IMR-90 (cell line): Measurements from ENCODE around the gene FOSL1. TPM values are rescaled to one million over a fixed set of nuclear protein-coding genes. Genes with fewer than 3 reads are reported as not detected.
"Not testable (repeated sequence)": the region's sequence is repeated elsewhere in the genome, so short reads cannot be mapped to it uniquely, and the experiment has no call there.

Experiments used
- ATAC-seq: fragments of 200-7000 bp; cut with Tn5 transposase; 2 replicates; pipeline ENCODE4 v1.9.1; 2020; ENCODE audit warnings: low read depth, mild to moderate bottlenecking, moderate library complexity
- BruUV-seq: library from RNA; stranded (reverse); fragments of 400-500 nt; replicated peaks from 2 replicates; lab custom pipeline; 2021; lab: Mats Ljungman, UMichigan
- CTCF ChIA-PET: fragments of 300-600 bp; formaldehyde crosslinking; extraction: SDS; loops from one replicate; lab custom pipeline; 2021; ENCODE audit warnings: antibody characterized with exemption; lab: Yijun Ruan, JAX
- POLR2A ChIA-PET: fragments of 300-600 bp; sonication (Branson Sonifier 250); formaldehyde crosslinking; loops from one replicate; lab custom pipeline; 2022; ENCODE audit warnings: antibody characterized with exemption; ENCODE audit not compliant: unreplicated experiment; lab: Charles Lee
- DNase-seq: peaks from one replicate; pipeline ENCODE4 v3.0.0; 2013
- H2AFZ ChIP-seq: replicated peaks from 2 replicates; pipeline ENCODE3; 2013; ENCODE audit warnings: low read length, mild to moderate bottlenecking; ENCODE audit not compliant: poor library complexity
- H2AK5ac ChIP-seq: 2 replicates; pipeline ENCODE4 v1.6.1; 2013; ENCODE audit warnings: low read depth, low read length, inconsistent platforms
- H2AK9ac ChIP-seq: replicated peaks from 2 replicates; pipeline ENCODE3; 2013; ENCODE audit warnings: mild to moderate bottlenecking, low read depth, low read length, moderate library complexity; ENCODE audit not compliant: poor library complexity
- H2BK120ac ChIP-seq: 2 replicates; pipeline ENCODE4 v1.6.1; 2013; ENCODE audit warnings: low read depth, low read length, inconsistent platforms
- H2BK15ac ChIP-seq: 3 replicates; pipeline ENCODE4 v1.6.1; 2013; ENCODE audit warnings: low read depth, low read length, inconsistent platforms
- H2BK20ac ChIP-seq: 2 replicates; pipeline ENCODE4 v1.6.1; 2013; ENCODE audit warnings: low read depth, mild to moderate bottlenecking, inconsistent platforms, low read length, moderate library complexity
- H2BK5ac ChIP-seq: 2 replicates; pipeline ENCODE4 v1.6.1; 2013; ENCODE audit warnings: mild to moderate bottlenecking, low read depth, low read length, inconsistent platforms; ENCODE audit not compliant: poor library complexity, severe bottlenecking
- H3K14ac ChIP-seq: replicated peaks from 2 replicates; pipeline ENCODE4 v1.6.1; 2013; ENCODE audit warnings: low read depth, low read length, inconsistent platforms
- H3K18ac ChIP-seq: 2 replicates; pipeline ENCODE4 v1.6.1; 2013; ENCODE audit warnings: low read depth, low read length, control low read depth
- H3K23ac ChIP-seq: 2 replicates; pipeline ENCODE4 v1.6.1; 2013; ENCODE audit warnings: low read depth, low read length, inconsistent platforms
- H3K27ac ChIP-seq: 2 replicates; pipeline ENCODE4 v1.5.1; 2013; ENCODE audit warnings: mild to moderate bottlenecking, control low read depth, low read length; ENCODE audit not compliant: insufficient read depth
- H3K27me3 ChIP-seq: 2 replicates; pipeline ENCODE4 v1.6.1; 2013; ENCODE audit warnings: low read length; ENCODE audit not compliant: control insufficient read depth, insufficient read depth
- H3K36me3 ChIP-seq: 2 replicates; pipeline ENCODE4 v1.6.1; 2013; ENCODE audit warnings: low read length, mixed read lengths; ENCODE audit not compliant: control insufficient read depth, insufficient read depth
- H3K4ac ChIP-seq: 2 replicates; pipeline ENCODE4 v1.6.1; 2013; ENCODE audit warnings: low read depth, low read length, inconsistent platforms
- H3K4me1 ChIP-seq: 2 replicates; pipeline ENCODE4 v1.6.1; 2013; ENCODE audit warnings: low read length, mixed read lengths; ENCODE audit not compliant: control insufficient read depth, insufficient read depth
- H3K4me2 ChIP-seq: 2 replicates; pipeline ENCODE4 v1.6.1; 2013; ENCODE audit warnings: low read depth, mild to moderate bottlenecking, control low read depth, low read length, moderate library complexity
- H3K4me3 ChIP-seq: 2 replicates; pipeline ENCODE4 v1.5.1; 2013; ENCODE audit warnings: low read depth, mild to moderate bottlenecking, control low read depth, low read length, moderate library complexity; ENCODE audit not compliant: insufficient read depth
- H3K56ac ChIP-seq: 2 replicates; pipeline ENCODE4 v1.6.1; 2013; ENCODE audit warnings: low read length, inconsistent platforms; ENCODE audit not compliant: insufficient read depth; ENCODE audit errors: extremely low read depth
- H3K79me1 ChIP-seq, 2 experiments: 2 replicates each; pipeline ENCODE4 v1.6.1; 2013; ENCODE audit warnings: low read length in 2 of 2, inconsistent platforms in 1 of 2, low read depth in 1 of 2
- H3K9ac ChIP-seq: 2 replicates; pipeline ENCODE4 v1.6.1; 2013; ENCODE audit warnings: low read depth, low read length, control low read depth
- H3K9me1 ChIP-seq: 2 replicates; pipeline ENCODE4 v1.6.1; 2013; ENCODE audit warnings: low read length, inconsistent platforms; ENCODE audit not compliant: insufficient read depth
- H3K9me3 ChIP-seq: 2 replicates; pipeline ENCODE4 v1.6.1; 2013; ENCODE audit warnings: low read length; ENCODE audit not compliant: control insufficient read depth, insufficient read depth
- H4K20me1 ChIP-seq: 2 replicates; pipeline ENCODE4 v1.6.1; 2013; ENCODE audit warnings: low read length, inconsistent platforms; ENCODE audit not compliant: insufficient read depth
- H4K5ac ChIP-seq: 2 replicates; pipeline ENCODE4 v1.6.1; 2013; ENCODE audit warnings: mild to moderate bottlenecking, low read depth, low read length, control low read depth
- H4K8ac ChIP-seq, 2 experiments: 2 replicates each; pipeline ENCODE4 v1.6.1; 2013; ENCODE audit warnings: low read depth in 2 of 2, low read length in 2 of 2, control low read depth in 1 of 2, inconsistent platforms in 1 of 2
- H4K91ac ChIP-seq: 2 replicates; pipeline ENCODE4 v1.6.1; 2013; ENCODE audit warnings: low read depth, low read length, inconsistent platforms; ENCODE audit not compliant: insufficient read depth
- WGBS, 2 experiments: methylation state at CpG; one replicate each; pipeline versions ENCODE4 v1.1.5 to v1.1.7; 2013; ENCODE audit warnings: missing lambda C conversion rate in 2 of 2; ENCODE audit not compliant: insufficient read length in 1 of 2; ENCODE audit errors: extremely low coverage in 2 of 2; 5-methylcytosine and 5-hydroxymethylcytosine counted together
- dilution Hi-C: fragments of 300-500 bp; cut with HindIII; formaldehyde crosslinking; loops from one replicate; pipeline ENCODE4 v1.14.3; 2018; ENCODE audit warnings: low sequenced_read_pairs; ENCODE audit not compliant: unreplicated experiment
- in situ Hi-C: fragments of 300-500 bp; cut with MboI; formaldehyde crosslinking; loops from 3 replicates; pipeline ENCODE4 v1.14.3; 2019; ENCODE audit warnings: low sequenced_read_pairs, inconsistent platforms, mixed read lengths
- intact Hi-C: fragments of 100-400 bp; cut with micrococcal nuclease; formaldehyde crosslinking; loops from 2 replicates; pipeline ENCODE4 v1.10.0; 2022
- polyA plus RNA-seq, 3 experiments: library from polyadenylated mRNA; depleted of rRNA; stranded (reverse); fragments of >200 nt; gene quantifications; 2 replicates each; pipeline ENCODE4 v1.2.3, GENCODE V29; 2012; ENCODE audit warnings: low replicate concordance in 1 of 3
- total RNA-seq: library from RNA; depleted of rRNA; stranded (reverse); fragments of >200 nt; gene quantifications from 2 replicates; pipeline ENCODE4 v1.2.3, GENCODE V29; 2012

FOSL1 gene
- total and polyA plus RNA-seq, 2 of the 4 experiments (the other 2 are of a cell fraction) = 17.2 to 107 TPM

DNA sequence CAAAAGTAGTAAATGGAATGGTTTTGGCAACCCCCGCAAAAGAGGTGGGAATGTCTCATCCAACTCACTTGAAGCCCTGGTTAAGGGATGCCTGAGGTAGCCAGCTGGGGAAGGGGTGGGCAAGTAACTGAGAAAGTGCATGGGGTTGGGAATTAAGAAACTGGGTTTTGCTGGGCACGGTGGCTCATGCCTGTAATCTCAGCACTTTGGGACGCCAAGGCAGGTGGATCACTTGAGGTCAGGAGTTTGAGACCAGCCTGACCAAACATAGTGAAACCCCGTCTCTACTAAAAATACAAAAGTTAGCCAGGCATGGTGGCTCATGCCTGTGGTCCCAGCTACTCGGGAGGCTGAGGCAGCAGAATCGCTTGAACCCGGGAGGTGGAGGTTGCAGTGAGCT is 51.5 kb downstream of the FOSL1 start:
- POLR2A ChIA-PET, H3K9me1 ChIP-seq, in situ Hi-C loops, H3K4me2 ChIP-seq, H2BK120ac ChIP-seq, H3K18ac ChIP-seq, H3K4ac ChIP-seq, H4K8ac ChIP-seq, H4K5ac ChIP-seq, H2AK5ac ChIP-seq, H4K91ac ChIP-seq, H3K56ac ChIP-seq, H3K9me3 ChIP-seq, H3K27ac ChIP-seq, H2BK5ac ChIP-seq, H2AFZ ChIP-seq, H3K27me3 ChIP-seq, H3K4me1 ChIP-seq, H3K9ac ChIP-seq, H2BK15ac ChIP-seq, ATAC-seq, DNase-seq, H3K4me3 ChIP-seq, dilution Hi-C loops, H2AK9ac ChIP-seq, H2BK20ac ChIP-seq, intact Hi-C loops, H3K14ac ChIP-seq, CTCF ChIA-PET, BruUV-seq, H3K23ac ChIP-seq: not testable (repeated sequence)
- peaks cover 30% of the 10 kb centered on the region for H3K36me3 ChIP-seq
- 67% methylated on average over 1 of the region's 7 CpGs; no CpG with 5 or more reads in 1 of the 2 experiments for WGBS, 2 experiments
- H4K20me1 ChIP-seq = peaks cover 37% of the 10 kb centered on the region
- H3K79me1 ChIP-seq = peaks cover 8 to 26% of the 10 kb centered on the region in 2 experiments; a peak in 3 of 4 replicates
